HCT116 (cell line): Measurements from ENCODE around the gene CD8B2. TPM values are rescaled to one million over a fixed set of nuclear protein-coding genes. Genes with fewer than 3 reads are reported as not detected.
"Not testable (repeated sequence)": the region's sequence is repeated elsewhere in the genome, so short reads cannot be mapped to it uniquely, and the experiment has no call there.

Source experiments
- ATAC-seq: fragments of 200-7000 bp; cut with Tn5 transposase; 2 replicates; pipeline ENCODE4 v1.9.1; 2020; ENCODE audit warnings: mild to moderate bottlenecking, moderate library complexity
- BruUV-seq: library from RNA; stranded (reverse); fragments of 400-500 nt; replicated peaks from 2 replicates; lab custom pipeline; 2021; lab: Mats Ljungman, UMichigan
- CTCF ChIA-PET: fragments of 300-600 bp; sonication (Branson Sonifier 250); formaldehyde crosslinking; loops from one replicate; lab custom pipeline; 2021; ENCODE audit warnings: antibody characterized with exemption; lab: Charles Lee
- POLR2A ChIA-PET: fragments of 300-600, 350-600 bp; sonication (Branson Sonifier 250); formaldehyde crosslinking; loops from one replicate; lab custom pipeline; 2021; ENCODE audit warnings: antibody characterized with exemption; lab: Charles Lee
- RAD21 ChIA-PET, 2 experiments: fragments of 300-600 bp; sonication (Branson Sonifier 250); formaldehyde crosslinking; loops; one replicate each; lab custom pipeline; 2023; ENCODE audit warnings: low total read pairs in 2 of 2; ENCODE audit not compliant: uncharacterized antibody in 2 of 2, unreplicated experiment in 2 of 2, low non-redundant PET in 1 of 2; lab: Charles Lee
- DNase-seq: peaks from one replicate; pipeline ENCODE4 v3.0.0-alpha.2; 2010; ENCODE audit warnings: low read depth, low spot score
- H2AFZ ChIP-seq: fragments of 200-600 bp; shearing (Covaris generic), sonication (generic); 2 replicates; pipeline ENCODE4 v1.6.1; 2017; ENCODE audit warnings: low read depth, mixed run types, mixed read lengths, antibody characterized with exemption, low read length; ENCODE audit not compliant: poor library complexity, severe bottlenecking
- H3K27ac ChIP-seq: 2 replicates; pipeline ENCODE4 v1.5.1; 2012; ENCODE audit warnings: low read depth, low read length
- H3K27me3 ChIP-seq: fragments of 200-600 bp; sonication (generic); 2 replicates; pipeline ENCODE4 v1.6.1; 2016; ENCODE audit warnings: mixed run types, low read length, mixed read lengths; ENCODE audit not compliant: insufficient read depth
- H3K36me3 ChIP-seq, 2 experiments: fragments of 200-500 bp in 1 of 2; fragments of 200-600 bp in 1 of 2; sonication (Bioruptor generic) in 1 of 2; sonication (generic) in 1 of 2; 2 replicates each; pipeline versions ENCODE4 v1.5.1 to v1.6.1; 2014 to 2016; ENCODE audit warnings: low read length in 2 of 2, inconsistent platforms in 1 of 2, mixed read lengths in 1 of 2, mixed run types in 1 of 2; ENCODE audit not compliant: insufficient read depth in 2 of 2, control insufficient read depth in 1 of 2
- H3K4me1 ChIP-seq, 2 experiments: fragments of 200-600 bp in 1 of 2; sonication (generic) in 1 of 2; 2 replicates each; pipeline versions ENCODE4 v1.5.1 to v1.6.1; 2012 to 2017; ENCODE audit warnings: low read length in 2 of 2, inconsistent platforms in 1 of 2, mild to moderate bottlenecking in 1 of 2, mixed read lengths in 1 of 2, mixed run types in 1 of 2, moderate library complexity in 1 of 2; ENCODE audit not compliant: insufficient read depth in 2 of 2, control insufficient read depth in 1 of 2
- H3K4me2 ChIP-seq: fragments of 200-600 bp; sonication (generic); 2 replicates; pipeline ENCODE4 v1.6.1; 2017; ENCODE audit warnings: mixed run types, low read length, mixed read lengths
- H3K4me3 ChIP-seq, 2 experiments: fragments of 200-600 bp in 1 of 2; sonication (generic) in 1 of 2; replicated peaks in 1 of 2; 2 replicates each; pipeline ENCODE4 v1.5.1; 2011 to 2016; ENCODE audit warnings: low read length in 2 of 2, control low read depth in 1 of 2, low read depth in 1 of 2, mild to moderate bottlenecking in 1 of 2, mixed read lengths in 1 of 2, mixed run types in 1 of 2
- H3K79me2 ChIP-seq: fragments of 200-600 bp; sonication (generic); 2 replicates; pipeline ENCODE4 v1.6.1; 2017; ENCODE audit warnings: mild to moderate bottlenecking, mixed run types, low read length, moderate library complexity, mixed read lengths; ENCODE audit not compliant: insufficient read depth
- H3K9ac ChIP-seq: fragments of 200-600 bp; sonication (generic); 2 replicates; pipeline ENCODE4 v1.6.1; 2016; ENCODE audit warnings: low read length, mixed read lengths
- H3K9me2 ChIP-seq: fragments of 200-600 bp; sonication (generic), shearing (Covaris generic); 2 replicates; pipeline ENCODE4 v1.6.1; 2017; ENCODE audit warnings: mixed run types, mild to moderate bottlenecking, moderate library complexity; ENCODE audit not compliant: insufficient read depth
- H3K9me3 ChIP-seq, 2 experiments: fragments of 200-500 bp in 1 of 2; fragments of 200-600 bp in 1 of 2; sonication (Bioruptor generic) in 1 of 2; sonication (generic) in 1 of 2; 2 replicates each; pipeline ENCODE4 v1.6.1; 2014 to 2017; ENCODE audit warnings: low read length in 2 of 2, mixed read lengths in 2 of 2, inconsistent platforms in 1 of 2, low read depth in 1 of 2, mild to moderate bottlenecking in 1 of 2, mixed run types in 1 of 2, moderate library complexity in 1 of 2; ENCODE audit not compliant: control insufficient read depth in 1 of 2, insufficient read depth in 1 of 2
- H4K20me1 ChIP-seq: fragments of 200-600 bp; sonication (generic), shearing (Covaris generic); 2 replicates; pipeline ENCODE4 v1.6.1; 2017; ENCODE audit warnings: mixed run types, mild to moderate bottlenecking, moderate library complexity; ENCODE audit not compliant: insufficient read depth
- intact Hi-C: fragments of 100-400 bp; cut with micrococcal nuclease; formaldehyde crosslinking; loops from 2 replicates; pipeline ENCODE4 v1.10.0; 2022
- total RNA-seq: library from RNA; stranded (reverse); gene quantifications from one replicate; pipeline ENCODE4 v1.2.1, GENCODE V29; 2021; ENCODE audit not compliant: unreplicated experiment

The CD8B2 gene
- total RNA-seq, 1 experiment from 2014 or later, result not detected

GRCh38 chr2:106506002-106506687, 19.0 kb downstream of the CD8B2 start:
- H3K4me2 ChIP-seq, ATAC-seq, H3K4me3 ChIP-seq, BruUV-seq, H3K9me3 ChIP-seq, H3K9ac ChIP-seq, H3K9me2 ChIP-seq, H3K79me2 ChIP-seq, H3K4me1 ChIP-seq, H3K27me3 ChIP-seq, RAD21 ChIA-PET, intact Hi-C loops, H3K27ac ChIP-seq, POLR2A ChIA-PET, CTCF ChIA-PET, H4K20me1 ChIP-seq, H2AFZ ChIP-seq, DNase-seq, H3K36me3 ChIP-seq: not testable (repeated sequence)

GRCh38 chr2:106508660-106509373, 21.7 kb downstream of the CD8B2 start:
- H3K9me3 ChIP-seq, BruUV-seq, H3K4me2 ChIP-seq, H4K20me1 ChIP-seq, H3K27me3 ChIP-seq, RAD21 ChIA-PET, POLR2A ChIA-PET, H3K79me2 ChIP-seq, intact Hi-C loops, H3K9me2 ChIP-seq, H3K4me3 ChIP-seq, CTCF ChIA-PET, DNase-seq, H3K36me3 ChIP-seq, ATAC-seq, H3K27ac ChIP-seq, H3K9ac ChIP-seq, H2AFZ ChIP-seq: not testable (repeated sequence)
- peaks cover 0 to 11% of the 10 kb centered on the region in 2 experiments; a peak in 2 of 4 replicates for H3K4me1 ChIP-seq

GRCh38 chr2:106509374-106509770, 22.2 kb downstream of the CD8B2 start:
- intact Hi-C loops, H3K4me2 ChIP-seq, H3K9me3 ChIP-seq, H3K9ac ChIP-seq, H3K79me2 ChIP-seq, H3K27ac ChIP-seq, H3K9me2 ChIP-seq, RAD21 ChIA-PET, H4K20me1 ChIP-seq, DNase-seq, H3K4me3 ChIP-seq, H3K27me3 ChIP-seq, POLR2A ChIA-PET, ATAC-seq, BruUV-seq, H2AFZ ChIP-seq, CTCF ChIA-PET, H3K36me3 ChIP-seq: not testable (repeated sequence)
- H3K4me1 ChIP-seq, result peaks cover 0 to 11% of the 10 kb centered on the region in 2 experiments; a peak in 2 of 4 replicates

GRCh38 chr2:106510791-106511190, 23.6 kb downstream of the CD8B2 start:
- peak overlapping the region; percentile 58; the same call in 1 of the 2 replicates for H3K4me2 ChIP-seq
- DNase-seq, BruUV-seq, RAD21 ChIA-PET, H3K4me3 ChIP-seq, H3K9me2 ChIP-seq, H3K9me3 ChIP-seq, POLR2A ChIA-PET, H2AFZ ChIP-seq, H3K79me2 ChIP-seq, H3K27ac ChIP-seq, H4K20me1 ChIP-seq, H3K27me3 ChIP-seq, H3K36me3 ChIP-seq, intact Hi-C loops, H3K9ac ChIP-seq, CTCF ChIA-PET, ATAC-seq: not testable (repeated sequence)
- H3K4me1 ChIP-seq, result peaks cover 0 to 16% of the 10 kb centered on the region in 2 experiments; a peak in 2 of 4 replicates
